IMR-90 (cell line): ENCODE results near the gene GREB1L. TPM values are rescaled to one million over a fixed set of nuclear protein-coding genes. Genes with fewer than 3 reads are reported as not detected.

Experiments used
- ATAC-seq: fragments of 200-7000 bp; cut with Tn5 transposase; 2 replicates; pipeline ENCODE4 v1.9.1; 2020; ENCODE audit warnings: low read depth, mild to moderate bottlenecking, moderate library complexity
- BruUV-seq: library from RNA; stranded (reverse); fragments of 400-500 nt; replicated peaks from 2 replicates; lab custom pipeline; 2021; lab: Mats Ljungman, UMichigan
- CTCF ChIA-PET: fragments of 300-600 bp; formaldehyde crosslinking; extraction: SDS; loops from one replicate; lab custom pipeline; 2021; ENCODE audit warnings: antibody characterized with exemption; lab: Yijun Ruan, JAX
- POLR2A ChIA-PET: fragments of 300-600 bp; sonication (Branson Sonifier 250); formaldehyde crosslinking; loops from one replicate; lab custom pipeline; 2022; ENCODE audit warnings: antibody characterized with exemption; ENCODE audit not compliant: unreplicated experiment; lab: Charles Lee
- DNase-seq: peaks from one replicate; pipeline ENCODE4 v3.0.0; 2013
- H2AFZ ChIP-seq: replicated peaks from 2 replicates; pipeline ENCODE3; 2013; ENCODE audit warnings: low read length, mild to moderate bottlenecking; ENCODE audit not compliant: poor library complexity
- H2AK5ac ChIP-seq: 2 replicates; pipeline ENCODE4 v1.6.1; 2013; ENCODE audit warnings: low read depth, low read length, inconsistent platforms
- H2AK9ac ChIP-seq: replicated peaks from 2 replicates; pipeline ENCODE3; 2013; ENCODE audit warnings: mild to moderate bottlenecking, low read depth, low read length, moderate library complexity; ENCODE audit not compliant: poor library complexity
- H2BK120ac ChIP-seq: 2 replicates; pipeline ENCODE4 v1.6.1; 2013; ENCODE audit warnings: low read depth, low read length, inconsistent platforms
- H2BK15ac ChIP-seq: 3 replicates; pipeline ENCODE4 v1.6.1; 2013; ENCODE audit warnings: low read depth, low read length, inconsistent platforms
- H2BK20ac ChIP-seq: 2 replicates; pipeline ENCODE4 v1.6.1; 2013; ENCODE audit warnings: low read depth, mild to moderate bottlenecking, inconsistent platforms, low read length, moderate library complexity
- H2BK5ac ChIP-seq: 2 replicates; pipeline ENCODE4 v1.6.1; 2013; ENCODE audit warnings: mild to moderate bottlenecking, low read depth, low read length, inconsistent platforms; ENCODE audit not compliant: poor library complexity, severe bottlenecking
- H3K14ac ChIP-seq: replicated peaks from 2 replicates; pipeline ENCODE4 v1.6.1; 2013; ENCODE audit warnings: low read depth, low read length, inconsistent platforms
- H3K18ac ChIP-seq: 2 replicates; pipeline ENCODE4 v1.6.1; 2013; ENCODE audit warnings: low read depth, low read length, control low read depth
- H3K23ac ChIP-seq: 2 replicates; pipeline ENCODE4 v1.6.1; 2013; ENCODE audit warnings: low read depth, low read length, inconsistent platforms
- H3K27ac ChIP-seq: 2 replicates; pipeline ENCODE4 v1.5.1; 2013; ENCODE audit warnings: mild to moderate bottlenecking, control low read depth, low read length; ENCODE audit not compliant: insufficient read depth
- H3K27me3 ChIP-seq: 2 replicates; pipeline ENCODE4 v1.6.1; 2013; ENCODE audit warnings: low read length; ENCODE audit not compliant: control insufficient read depth, insufficient read depth
- H3K36me3 ChIP-seq: 2 replicates; pipeline ENCODE4 v1.6.1; 2013; ENCODE audit warnings: low read length, mixed read lengths; ENCODE audit not compliant: control insufficient read depth, insufficient read depth
- H3K4ac ChIP-seq: 2 replicates; pipeline ENCODE4 v1.6.1; 2013; ENCODE audit warnings: low read depth, low read length, inconsistent platforms
- H3K4me1 ChIP-seq: 2 replicates; pipeline ENCODE4 v1.6.1; 2013; ENCODE audit warnings: low read length, mixed read lengths; ENCODE audit not compliant: control insufficient read depth, insufficient read depth
- H3K4me2 ChIP-seq: 2 replicates; pipeline ENCODE4 v1.6.1; 2013; ENCODE audit warnings: low read depth, mild to moderate bottlenecking, control low read depth, low read length, moderate library complexity
- H3K4me3 ChIP-seq: 2 replicates; pipeline ENCODE4 v1.5.1; 2013; ENCODE audit warnings: low read depth, mild to moderate bottlenecking, control low read depth, low read length, moderate library complexity; ENCODE audit not compliant: insufficient read depth
- H3K56ac ChIP-seq: 2 replicates; pipeline ENCODE4 v1.6.1; 2013; ENCODE audit warnings: low read length, inconsistent platforms; ENCODE audit not compliant: insufficient read depth; ENCODE audit errors: extremely low read depth
- H3K79me1 ChIP-seq, 2 experiments: 2 replicates each; pipeline ENCODE4 v1.6.1; 2013; ENCODE audit warnings: low read length in 2 of 2, inconsistent platforms in 1 of 2, low read depth in 1 of 2
- H3K9ac ChIP-seq: 2 replicates; pipeline ENCODE4 v1.6.1; 2013; ENCODE audit warnings: low read depth, low read length, control low read depth
- H3K9me1 ChIP-seq: 2 replicates; pipeline ENCODE4 v1.6.1; 2013; ENCODE audit warnings: low read length, inconsistent platforms; ENCODE audit not compliant: insufficient read depth
- H3K9me3 ChIP-seq: 2 replicates; pipeline ENCODE4 v1.6.1; 2013; ENCODE audit warnings: low read length; ENCODE audit not compliant: control insufficient read depth, insufficient read depth
- H4K20me1 ChIP-seq: 2 replicates; pipeline ENCODE4 v1.6.1; 2013; ENCODE audit warnings: low read length, inconsistent platforms; ENCODE audit not compliant: insufficient read depth
- H4K5ac ChIP-seq: 2 replicates; pipeline ENCODE4 v1.6.1; 2013; ENCODE audit warnings: mild to moderate bottlenecking, low read depth, low read length, control low read depth
- H4K8ac ChIP-seq, 2 experiments: 2 replicates each; pipeline ENCODE4 v1.6.1; 2013; ENCODE audit warnings: low read depth in 2 of 2, low read length in 2 of 2, control low read depth in 1 of 2, inconsistent platforms in 1 of 2
- H4K91ac ChIP-seq: 2 replicates; pipeline ENCODE4 v1.6.1; 2013; ENCODE audit warnings: low read depth, low read length, inconsistent platforms; ENCODE audit not compliant: insufficient read depth
- BHLHE40 ChIP-seq: fragments of 150-350 bp; IDR thresholded peaks from 2 replicates; pipeline ENCODE4 v1.6.1; 2016; ENCODE audit warnings: mild to moderate bottlenecking, low read depth, low read length
- FOS ChIP-seq: fragments of 150-350 bp; IDR thresholded peaks from 2 replicates; pipeline ENCODE4 v1.6.1; 2016; ENCODE audit warnings: low read depth, low read length
- MAFK ChIP-seq: IDR thresholded peaks from 2 replicates; pipeline ENCODE4 v1.6.1; 2012; ENCODE audit warnings: low read depth, low read length, improper control_type of control experiment
- MAZ ChIP-seq: IDR thresholded peaks from 2 replicates; pipeline ENCODE4 v1.6.1; 2012; ENCODE audit warnings: low read depth, mild to moderate bottlenecking, low read length, improper control_type of control experiment, moderate library complexity, borderline replicate concordance
- RAD21 ChIP-seq: IDR thresholded peaks from 2 replicates; pipeline ENCODE4 v1.6.1; 2012; ENCODE audit warnings: low read length, improper control_type of control experiment
- RFX5 ChIP-seq: IDR thresholded peaks from 2 replicates; pipeline ENCODE4 v1.8.0; 2012; ENCODE audit warnings: low read depth, mild to moderate bottlenecking, low read length, moderate library complexity
- USF2 ChIP-seq: fragments of 150-350 bp; IDR thresholded peaks from 2 replicates; pipeline ENCODE4 v1.6.1; 2017; ENCODE audit warnings: mild to moderate bottlenecking, antibody characterized with exemption, low read length, low read depth
- WGBS, 2 experiments: methylation state at CpG; one replicate each; pipeline versions ENCODE4 v1.1.5 to v1.1.7; 2013; ENCODE audit warnings: missing lambda C conversion rate in 2 of 2; ENCODE audit not compliant: insufficient read length in 1 of 2; ENCODE audit errors: extremely low coverage in 2 of 2; 5-methylcytosine and 5-hydroxymethylcytosine counted together
- dilution Hi-C: fragments of 300-500 bp; cut with HindIII; formaldehyde crosslinking; loops from one replicate; pipeline ENCODE4 v1.14.3; 2018; ENCODE audit warnings: low sequenced_read_pairs; ENCODE audit not compliant: unreplicated experiment
- in situ Hi-C: fragments of 300-500 bp; cut with MboI; formaldehyde crosslinking; loops from 3 replicates; pipeline ENCODE4 v1.14.3; 2019; ENCODE audit warnings: low sequenced_read_pairs, inconsistent platforms, mixed read lengths
- intact Hi-C: fragments of 100-400 bp; cut with micrococcal nuclease; formaldehyde crosslinking; loops from 2 replicates; pipeline ENCODE4 v1.10.0; 2022
- polyA plus RNA-seq, 3 experiments: library from polyadenylated mRNA; depleted of rRNA; stranded (reverse); fragments of >200 nt; gene quantifications; 2 replicates each; pipeline ENCODE4 v1.2.3, GENCODE V29; 2012; ENCODE audit warnings: low replicate concordance in 1 of 3
- total RNA-seq: library from RNA; depleted of rRNA; stranded (reverse); fragments of >200 nt; gene quantifications from 2 replicates; pipeline ENCODE4 v1.2.3, GENCODE V29; 2012

Gene GREB1L
- total and polyA plus RNA-seq, 2 of the 4 experiments (the other 2 are of a cell fraction), result under 0.01 to 0.02 TPM

DNA sequence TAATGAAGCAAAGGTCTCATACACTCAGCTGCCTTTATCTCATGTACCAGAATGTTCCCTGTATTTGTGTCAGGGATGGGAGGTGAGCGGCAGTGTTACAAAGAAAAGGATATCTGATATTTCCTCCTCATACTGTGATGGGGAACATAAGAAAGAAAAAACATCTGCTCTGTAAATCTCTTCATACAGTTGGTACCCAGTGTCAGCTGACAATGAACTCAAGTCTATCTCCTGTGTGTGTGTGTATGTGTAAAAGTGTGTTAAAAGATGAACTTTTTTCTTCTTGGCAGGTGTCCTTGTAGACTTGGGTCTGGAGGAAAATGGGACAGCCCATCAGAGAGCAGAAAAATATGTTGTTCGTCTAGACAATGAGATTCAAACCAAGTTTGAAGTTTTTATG is 230.7 kb downstream of the GREB1L start:
- Histone ChIP-seq H3K36me3 (no peaks in the 10 kb centered on the region), H4K8ac (no peak overlapping the region), H3K27me3 (no peaks in the 10 kb centered on the region; the same call in 1 of the 2 replicates), H2AK5ac (no peak overlapping the region), H2AK9ac (no peak overlapping the region), H3K79me1 (no peaks in the 10 kb centered on the region), H3K4me1 (no peaks in the 10 kb centered on the region), H4K5ac (no peak overlapping the region), H2BK5ac (no peak overlapping the region), H3K4me2 (no peak overlapping the region), H4K20me1 (no peaks in the 10 kb centered on the region), H3K23ac (no peak overlapping the region), H2BK15ac (no peak overlapping the region), H4K91ac (no peak overlapping the region), H2BK120ac (no peak overlapping the region), H3K4ac (no peak overlapping the region), H3K18ac (no peak overlapping the region), H3K9me3 (no peaks in the 10 kb centered on the region), H3K27ac (no peak overlapping the region), H2AFZ (no peak overlapping the region), H3K9me1 (no peaks in the 10 kb centered on the region), H3K56ac (no peak overlapping the region), H2BK20ac (no peak overlapping the region), H3K14ac (no peak overlapping the region), H3K9ac (no peak overlapping the region), H3K4me3 (no peak overlapping the region)
- WGBS, 2 experiments, result no CpG with 5 or more reads among the region's 2 CpGs
- no TSS peak for BruUV-seq
- ATAC-seq (no peak), DNase-seq (no peak)
- in situ Hi-C loops (no loop called here), dilution Hi-C loops (no loop called here), intact Hi-C loops (no loop called here)
- ChIA-PET POLR2A (no interaction called here), CTCF (no interaction called here)
- no peak for TF ChIP-seq USF2
- no peak for TF ChIP-seq FOS
- TF ChIP-seq RAD21, result no peak
- TF ChIP-seq MAZ, result no peak
- TF ChIP-seq BHLHE40, result no peak
- no peak for TF ChIP-seq RFX5
- TF ChIP-seq MAFK, result no peak
